IPS-18c (cell line): ENCODE results near the gene SLC2A4.

Experiments
- H3K4me3 ChIP-seq: 2 replicates; pipeline ENCODE4 v1.7.0; 2013; ENCODE audit warnings: low read depth, mild to moderate bottlenecking, low read length, moderate library complexity; ENCODE audit not compliant: insufficient read depth
- H3K9me3 ChIP-seq: one replicate; pipeline ENCODE4 v1.6.1; 2013; ENCODE audit warnings: mild to moderate bottlenecking, low read length, moderate library complexity; ENCODE audit not compliant: control insufficient read depth, insufficient read depth

The SLC2A4 gene

GRCh38 chr17:7281074-7281952 lies at the start of gene SLC2A4:
Gene SLC2A4 (plus strand): TSS chr17:7281718. CDS start chr17:7281935, 217 bp downstream.
- peak within 1 kb of the TSS; percentile 81 for H3K4me3 ChIP-seq
- no peaks in the 10 kb centered on the region for H3K9me3 ChIP-seq

GRCh38 chr17:7232114-7232513 lies 49.4 kb upstream of the SLC2A4 start:
- Histone ChIP-seq H3K9me3 (no peaks in the 10 kb centered on the region), H3K4me3 (no peak overlapping the region)

DNA sequence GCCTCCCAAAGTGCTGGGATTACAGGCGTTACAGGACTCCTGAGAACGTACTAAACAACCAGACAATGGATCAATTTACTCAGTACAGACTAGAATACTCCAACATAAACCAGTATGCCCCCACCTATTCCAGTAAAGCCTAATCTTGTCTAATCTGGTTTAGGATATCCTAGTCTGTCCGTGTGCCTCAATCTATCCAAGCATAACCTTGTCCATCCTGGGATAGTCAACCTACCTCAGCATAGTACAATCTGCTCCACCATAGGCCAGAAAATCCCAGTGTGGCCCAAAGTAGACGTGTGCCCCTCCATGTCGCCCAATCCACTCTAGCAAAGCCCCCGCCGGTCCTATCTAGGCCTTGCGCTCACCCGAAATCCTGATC lies 47.8 kb upstream of the SLC2A4 start:
- peak overlapping the region; percentile 82 for H3K4me3 ChIP-seq
- H3K9me3 ChIP-seq: no peaks in the 10 kb centered on the region

- Histone ChIP-seq H3K9me3 (no peaks in the 10 kb centered on the region), H3K4me3 (peak within 1 kb of the TSS; percentile 82)
Measured at GRCh38 chr17:7234083-7234951, 47.2 kb upstream of the SLC2A4 start, which contains the start of gene DVL2. Gene DVL2 (minus strand): TSS chr17:7234517. CDS start chr17:7234262, 255 bp downstream.

DNA sequence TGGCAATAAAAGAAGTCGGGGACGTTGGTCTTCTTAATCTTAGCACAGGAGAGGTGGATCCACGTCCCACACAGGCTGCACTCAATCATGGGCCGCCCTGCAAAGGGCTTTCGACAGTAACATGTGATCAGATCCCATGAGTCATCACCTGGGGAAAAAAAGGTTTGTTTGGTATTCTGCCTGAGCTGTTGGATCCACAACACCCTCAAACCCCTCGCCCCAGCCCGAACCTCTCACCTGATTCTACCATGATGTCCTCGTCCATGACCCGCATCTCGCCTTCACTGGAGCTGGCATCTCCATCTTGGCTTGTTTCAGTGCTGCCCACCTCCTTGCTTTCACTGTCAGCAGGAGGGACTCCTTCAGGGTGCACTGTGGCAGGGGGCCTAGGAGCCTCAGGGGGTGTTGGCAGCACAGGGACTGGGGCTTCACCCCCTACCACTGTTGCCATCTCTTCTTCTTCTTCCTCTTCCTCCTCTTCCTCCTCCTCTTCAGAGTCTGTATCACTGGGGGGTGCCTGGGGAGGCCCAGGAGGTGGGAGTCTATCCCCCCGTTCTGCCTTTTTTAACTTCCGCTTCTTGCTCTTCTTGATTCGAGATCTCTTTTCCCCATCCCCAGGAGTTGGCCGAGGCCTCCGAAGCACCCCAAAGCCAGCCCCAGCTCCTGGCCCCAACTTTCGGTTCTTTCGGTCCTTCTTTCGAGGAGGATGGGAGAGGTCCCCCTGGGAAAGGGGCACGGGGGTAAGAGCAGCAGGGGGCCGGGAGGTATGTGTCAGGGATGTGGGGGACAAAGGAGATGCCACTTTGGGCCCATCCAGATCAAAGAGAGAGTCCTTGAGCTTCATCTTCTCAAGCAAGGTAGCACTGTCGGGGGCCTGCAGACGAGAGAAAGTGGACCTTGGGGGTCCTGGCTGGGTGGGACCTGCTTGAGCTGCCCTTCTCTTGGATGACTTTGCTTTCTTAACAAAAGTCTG lies 45.5 kb upstream of the SLC2A4 start:
- no peak overlapping the region; the same call in 1 of the 2 replicates for H3K4me3 ChIP-seq
- no peaks in the 10 kb centered on the region for H3K9me3 ChIP-seq

GRCh38 chr17:7236808-7237207 lies 44.7 kb upstream of the SLC2A4 start:
- Histone ChIP-seq H3K9me3 (no peaks in the 10 kb centered on the region), H3K4me3 (no peak overlapping the region)

GRCh38 chr17:7237266-7237760 lies 44.2 kb upstream of the SLC2A4 start:
- Histone ChIP-seq H3K9me3 (no peaks in the 10 kb centered on the region), H3K4me3 (peak overlapping the region; percentile 75)

DNA sequence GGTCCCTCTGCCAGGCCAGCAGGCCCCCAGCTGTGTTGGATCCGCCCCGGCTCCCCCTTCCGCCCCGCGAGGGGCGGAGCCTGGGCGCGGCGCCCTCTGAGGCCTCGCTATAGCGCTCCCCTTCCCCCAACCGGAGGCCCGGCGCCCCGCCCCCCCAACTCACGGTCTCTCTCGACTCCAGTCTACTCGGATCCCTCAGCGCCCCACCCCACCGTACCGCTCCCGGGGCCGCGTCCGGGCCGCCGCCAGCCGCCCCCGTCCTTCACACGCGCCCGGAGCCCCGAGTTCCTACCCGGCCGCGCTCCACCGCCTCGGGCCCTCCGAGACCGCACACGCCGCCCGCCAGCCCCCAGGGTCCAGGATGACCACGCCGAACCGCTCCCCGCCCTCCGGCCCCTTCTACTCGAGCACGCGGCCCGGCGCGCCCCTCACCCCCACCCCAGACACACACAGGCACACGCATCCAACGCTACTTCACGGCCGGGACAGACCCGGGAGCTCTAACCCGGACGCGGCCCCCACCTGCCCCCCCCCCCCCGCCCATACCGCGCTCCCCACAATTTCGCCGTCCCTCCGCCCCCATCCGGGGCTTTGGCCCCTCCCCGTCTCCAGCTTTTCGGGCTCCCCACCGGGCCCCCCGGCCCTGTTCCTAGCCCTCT lies 43.6 kb upstream of the SLC2A4 start:
- Histone ChIP-seq H3K9me3 (no peaks in the 10 kb centered on the region), H3K4me3 (peak overlapping the region; percentile 96)

- no peaks in the 10 kb centered on the region for H3K9me3 ChIP-seq
- peak overlapping the region; percentile 96 for H3K4me3 ChIP-seq
Measured at GRCh38 chr17:7238420-7239090, 43.0 kb upstream of the SLC2A4 start.

DNA sequence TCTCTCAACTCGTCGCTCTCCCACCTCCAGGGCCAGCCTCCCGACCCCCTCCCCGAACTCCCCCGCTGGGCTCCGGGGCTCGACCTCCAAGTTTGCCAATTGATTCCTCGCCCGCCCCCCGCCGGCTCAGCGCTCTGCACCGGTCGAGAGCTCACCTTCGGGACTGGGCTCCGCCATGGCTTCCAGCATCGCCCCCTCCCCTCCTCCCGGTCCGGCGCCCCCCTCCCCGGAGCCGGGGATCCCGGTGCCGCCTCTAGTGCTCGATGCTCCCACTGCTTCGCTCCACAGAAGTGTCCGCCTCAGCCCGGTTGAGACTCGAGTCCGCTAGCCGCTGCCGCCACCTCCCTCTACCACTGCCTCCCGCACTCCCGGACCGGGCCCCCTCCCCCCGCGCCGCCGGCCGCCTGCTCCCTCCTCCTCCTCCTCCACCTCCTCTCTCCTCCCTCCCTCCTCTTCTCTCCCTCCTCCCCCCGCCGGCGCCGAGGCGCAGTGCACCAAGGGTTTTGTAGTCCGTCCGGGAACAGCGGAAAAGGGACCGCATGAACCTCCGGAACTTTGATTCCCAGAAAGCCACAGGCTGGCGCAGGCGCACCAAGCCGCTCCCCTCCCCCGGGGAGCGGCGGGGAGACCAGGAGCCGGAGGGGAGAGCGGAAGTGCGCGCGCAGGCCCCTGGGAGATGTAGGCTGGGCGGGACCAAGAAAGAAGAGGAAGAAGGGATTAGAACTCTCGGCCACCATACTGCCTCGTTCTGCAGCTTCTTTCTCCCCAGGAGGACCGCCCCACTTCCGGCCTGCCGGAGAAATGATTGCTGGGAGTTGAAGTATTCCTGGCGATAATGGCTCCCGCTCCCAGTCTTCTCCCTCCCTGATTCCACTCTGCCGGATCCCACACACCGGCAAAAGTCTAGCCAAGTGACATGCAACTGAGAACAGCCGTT lies 42.2 kb upstream of the SLC2A4 start, which contains the start of gene PHF23:
TSS of gene PHF23 (minus strand) at position 367 of the 937 bp plus-strand sequence. CDS start at position 189, 178 bp downstream.
- H3K4me3 ChIP-seq: peak within 1 kb of the TSS; percentile 96

DNA sequence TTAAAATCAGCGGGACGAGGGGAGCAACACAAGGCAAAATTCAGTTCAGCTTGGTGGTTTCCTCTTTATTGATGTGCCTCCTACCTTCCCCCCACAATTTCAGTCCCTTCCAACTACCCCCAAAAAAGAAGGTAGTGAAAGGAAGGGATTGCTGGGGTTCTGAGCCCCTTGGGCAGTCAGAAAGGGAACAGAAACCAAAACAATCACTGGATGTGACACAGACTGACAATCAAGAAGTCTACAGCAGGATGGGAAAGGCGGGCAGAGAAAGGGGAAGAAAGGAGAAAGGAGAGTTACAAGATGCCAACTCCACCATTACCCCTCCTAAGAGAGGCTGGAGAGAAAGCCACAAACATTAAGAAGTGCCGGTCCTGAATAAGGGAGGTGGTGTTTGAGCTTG lies 41.1 kb upstream of the SLC2A4 start:
- Histone ChIP-seq H3K4me3 (0 out of 2 replicates have a peak overlapping the region, but pooled peaks have one; percentile 20), H3K9me3 (no peaks in the 10 kb centered on the region)

More for the DNA sequence above, 42.2 kb upstream of the SLC2A4 start, which contains the start of gene PHF23:
- H3K9me3 ChIP-seq: no peaks in the 10 kb centered on the region

DNA sequence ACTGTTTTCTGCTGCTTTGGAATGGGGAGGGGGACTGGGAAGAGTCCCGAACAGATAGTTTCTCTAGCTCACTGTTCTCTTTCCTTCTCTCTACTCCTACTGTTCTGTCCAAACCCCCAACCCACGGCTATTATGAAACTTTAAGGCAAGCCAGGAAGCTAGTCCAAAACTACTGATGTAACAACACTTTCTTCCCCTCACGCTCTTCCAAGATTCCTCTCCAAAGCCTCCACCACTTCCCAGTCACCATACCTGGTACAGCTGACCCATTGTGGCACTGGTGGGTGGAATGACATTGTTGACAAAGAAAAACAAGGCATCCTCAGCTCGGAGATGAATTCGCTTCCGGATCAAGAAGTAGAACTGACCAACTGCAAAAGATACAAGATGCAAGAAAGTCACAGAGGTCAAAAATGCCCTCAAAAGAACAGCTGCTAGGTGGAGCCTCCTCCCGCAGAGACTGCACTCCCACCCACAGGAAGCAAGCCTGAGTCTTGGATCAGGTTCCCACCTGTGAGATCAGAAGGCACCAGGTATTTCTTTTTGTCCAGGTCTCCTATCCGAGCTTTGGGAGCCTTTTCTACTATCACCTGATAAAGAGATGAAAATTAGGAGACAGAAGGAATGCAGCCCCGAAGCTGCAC lies 40.3 kb upstream of the SLC2A4 start:
- Histone ChIP-seq H3K4me3 (peak overlapping the region; percentile 97), H3K9me3 (no peaks in the 10 kb centered on the region)

- peak within 1 kb of the TSS; percentile 97 for H3K4me3 ChIP-seq
- H3K9me3 ChIP-seq: no peaks in the 10 kb centered on the region
Measured at GRCh38 chr17:7241783-7242716, 39.5 kb upstream of the SLC2A4 start, which contains the start of gene GABARAP. Gene GABARAP (minus strand): TSS chr17:7242449. CDS start chr17:7242330, 119 bp downstream.
